OCI-LY1 (cell line): ENCODE results near the gene POLR2F.

ENCODE experiments used
- H2AFZ ChIP-seq: fragments of 200-600 bp; sonication (generic), shearing (Covaris generic); 2 replicates; pipeline ENCODE4 v1.6.0; 2014; ENCODE audit warnings: antibody characterized with exemption, mild to moderate bottlenecking, low read length
- H3F3A ChIP-seq: fragments of 200-600 bp; sonication (generic), shearing (Covaris generic); 2 replicates; pipeline ENCODE4 v1.6.0; 2014; ENCODE audit warnings: mild to moderate bottlenecking, antibody characterized with exemption, low read length, moderate library complexity; ENCODE audit not compliant: insufficient read depth
- H3K27ac ChIP-seq: fragments of 200-600 bp; sonication (generic); 2 replicates; pipeline ENCODE4 v1.5.1; 2014; ENCODE audit warnings: low read length, mixed run types, mild to moderate bottlenecking, low read depth; ENCODE audit not compliant: poor library complexity, severe bottlenecking
- H3K27me3 ChIP-seq: fragments of 200-600 bp; sonication (generic); 2 replicates; pipeline ENCODE4 v1.6.0; 2014; ENCODE audit warnings: antibody characterized with exemption, mild to moderate bottlenecking, low read length, moderate library complexity; ENCODE audit not compliant: insufficient read depth
- H3K36me3 ChIP-seq: fragments of 200-600 bp; sonication (generic); 2 replicates; pipeline ENCODE4 v1.6.1; 2014; ENCODE audit warnings: mild to moderate bottlenecking, antibody characterized with exemption, low read length, moderate library complexity, mixed read lengths; ENCODE audit not compliant: insufficient read depth
- H3K4me1 ChIP-seq: fragments of 200-600 bp; sonication (generic); 2 replicates; pipeline ENCODE4 v1.5.1; 2014; ENCODE audit warnings: mild to moderate bottlenecking, low read length, moderate library complexity; ENCODE audit not compliant: insufficient read depth, severe bottlenecking
- H3K4me2 ChIP-seq: fragments of 200-600 bp; sonication (generic), shearing (Covaris generic); 2 replicates; pipeline ENCODE4 v1.6.1; 2014; ENCODE audit warnings: low read length
- H3K4me3 ChIP-seq: fragments of 200-600 bp; sonication (generic); 2 replicates; pipeline ENCODE4 v1.5.1; 2014; ENCODE audit warnings: low read length, low read depth, mild to moderate bottlenecking, mixed read lengths; ENCODE audit not compliant: poor library complexity, severe bottlenecking
- H3K79me2 ChIP-seq: fragments of 200-600 bp; shearing (Covaris generic); 2 replicates; pipeline ENCODE4 v1.6.1; 2016; ENCODE audit warnings: mixed run types, low read length, mixed read lengths; ENCODE audit not compliant: insufficient read depth
- H3K9ac ChIP-seq: fragments of 200-600 bp; sonication (generic), shearing (Covaris generic); 2 replicates; pipeline ENCODE4 v1.6.1; 2014; ENCODE audit warnings: mild to moderate bottlenecking, low read length, mixed read lengths
- H3K9me2 ChIP-seq: fragments of 200-600 bp; sonication (generic), shearing (Covaris generic); 2 replicates; pipeline ENCODE4 v1.6.1; 2014; ENCODE audit warnings: low read depth, mild to moderate bottlenecking, low read length, mixed read lengths
- H3K9me3 ChIP-seq: fragments of 200-600 bp; shearing (Covaris generic); 2 replicates; pipeline ENCODE4 v1.6.1; 2014; ENCODE audit warnings: low read length, mixed read lengths
- H4K20me1 ChIP-seq: fragments of 200-600 bp; sonication (generic), shearing (Covaris generic); 2 replicates; pipeline ENCODE4 v1.6.0; 2016; ENCODE audit warnings: mild to moderate bottlenecking, low read length; ENCODE audit not compliant: insufficient read depth
- EZH2 ChIP-seq: fragments of 200-600 bp; sonication (generic), shearing (Covaris generic); IDR thresholded peaks from 2 replicates; pipeline ENCODE4 v1.8.0; 2017; ENCODE audit warnings: borderline replicate concordance, mixed run types, mild to moderate bottlenecking, antibody characterized with exemption, low read length, moderate library complexity, mixed read lengths
- TF ChIP-seq, protein P1 (sequence below): fragments of 200-600 bp; sonication (generic), shearing (Covaris generic); IDR thresholded peaks from 2 replicates; pipeline ENCODE4 v1.5.1; 2017; ENCODE audit warnings: mild to moderate bottlenecking, antibody characterized with exemption, low read length, moderate library complexity, mixed read lengths

Gene POLR2F

DNA sequence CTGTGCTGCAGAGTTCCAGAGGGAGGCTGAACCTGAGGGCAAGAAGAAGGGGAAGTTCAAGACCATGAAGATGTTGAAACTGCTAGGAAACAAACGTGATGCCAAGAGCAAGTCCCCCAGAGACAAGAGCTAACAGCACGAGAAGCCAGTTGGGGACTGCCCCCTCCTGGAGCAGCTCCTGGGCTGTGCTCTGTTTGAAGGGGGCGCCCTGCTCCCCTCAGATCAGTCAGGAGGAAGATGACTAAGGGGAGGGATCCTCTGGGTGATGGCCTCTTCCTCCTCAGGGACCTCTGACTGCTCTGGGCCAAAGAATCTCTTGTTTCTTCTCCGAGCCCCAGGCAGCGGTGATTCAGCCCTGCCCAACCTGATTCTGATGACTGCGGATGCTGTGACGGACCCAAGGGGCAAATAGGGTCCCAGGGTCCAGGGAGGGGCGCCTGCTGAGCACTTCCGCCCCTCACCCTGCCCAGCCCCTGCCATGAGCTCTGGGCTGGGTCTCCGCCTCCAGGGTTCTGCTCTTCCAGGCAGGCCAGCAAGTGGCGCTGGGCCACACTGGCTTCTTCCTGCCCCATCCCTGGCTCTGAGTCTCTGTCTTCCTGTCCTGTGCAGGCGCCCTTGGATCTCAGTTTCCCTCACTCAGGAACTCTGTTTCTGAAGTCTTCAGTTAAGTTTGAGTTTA is 12.7 kb upstream of the POLR2F start:
- H4K20me1 ChIP-seq, result no peaks in the 10 kb centered on the region
- no peaks in the 10 kb centered on the region for H3F3A ChIP-seq
- no peak overlapping the region for H3K4me3 ChIP-seq
- H3K36me3 ChIP-seq, result peaks cover 23% of the 10 kb centered on the region; the same call in 1 of the 2 replicates
- H3K9ac ChIP-seq, result no peak overlapping the region
- no peak overlapping the region for H3K27ac ChIP-seq
- H3K9me2 ChIP-seq, result no peaks in the 10 kb centered on the region
- no peaks in the 10 kb centered on the region for H3K79me2 ChIP-seq
- H2AFZ ChIP-seq, result no peak overlapping the region
- H3K4me1 ChIP-seq, result no peaks in the 10 kb centered on the region
- H3K27me3 ChIP-seq, result no peaks in the 10 kb centered on the region
- TF ChIP-seq EZH2, result no peak
- TF ChIP-seq, protein P1, sequence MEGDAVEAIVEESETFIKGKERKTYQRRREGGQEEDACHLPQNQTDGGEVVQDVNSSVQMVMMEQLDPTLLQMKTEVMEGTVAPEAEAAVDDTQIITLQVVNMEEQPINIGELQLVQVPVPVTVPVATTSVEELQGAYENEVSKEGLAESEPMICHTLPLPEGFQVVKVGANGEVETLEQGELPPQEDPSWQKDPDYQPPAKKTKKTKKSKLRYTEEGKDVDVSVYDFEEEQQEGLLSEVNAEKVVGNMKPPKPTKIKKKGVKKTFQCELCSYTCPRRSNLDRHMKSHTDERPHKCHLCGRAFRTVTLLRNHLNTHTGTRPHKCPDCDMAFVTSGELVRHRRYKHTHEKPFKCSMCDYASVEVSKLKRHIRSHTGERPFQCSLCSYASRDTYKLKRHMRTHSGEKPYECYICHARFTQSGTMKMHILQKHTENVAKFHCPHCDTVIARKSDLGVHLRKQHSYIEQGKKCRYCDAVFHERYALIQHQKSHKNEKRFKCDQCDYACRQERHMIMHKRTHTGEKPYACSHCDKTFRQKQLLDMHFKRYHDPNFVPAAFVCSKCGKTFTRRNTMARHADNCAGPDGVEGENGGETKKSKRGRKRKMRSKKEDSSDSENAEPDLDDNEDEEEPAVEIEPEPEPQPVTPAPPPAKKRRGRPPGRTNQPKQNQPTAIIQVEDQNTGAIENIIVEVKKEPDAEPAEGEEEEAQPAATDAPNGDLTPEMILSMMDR, result no peak
- no peak overlapping the region for H3K4me2 ChIP-seq
- H3K9me3 ChIP-seq, result no peaks in the 10 kb centered on the region

GRCh38 chr22:37942133-37942532 is 11.4 kb upstream of the POLR2F start:
- no peak overlapping the region for H3K4me2 ChIP-seq
- H3K9ac ChIP-seq, result no peak overlapping the region
- peaks cover 23% of the 10 kb centered on the region; the same call in 1 of the 2 replicates for H3K36me3 ChIP-seq
- no peaks in the 10 kb centered on the region for H3K4me1 ChIP-seq
- no peaks in the 10 kb centered on the region for H3K79me2 ChIP-seq
- no peaks in the 10 kb centered on the region for H3K27me3 ChIP-seq
- H3F3A ChIP-seq, result no peaks in the 10 kb centered on the region
- no peaks in the 10 kb centered on the region for H3K9me3 ChIP-seq
- H2AFZ ChIP-seq, result no peak overlapping the region
- no peak for TF ChIP-seq EZH2
- TF ChIP-seq, protein P1, result no peak
- H3K4me3 ChIP-seq, result no peak overlapping the region
- H4K20me1 ChIP-seq, result no peaks in the 10 kb centered on the region
- no peak overlapping the region for H3K27ac ChIP-seq
- no peaks in the 10 kb centered on the region for H3K9me2 ChIP-seq

GRCh38 chr22:37943136-37943824 is 10.2 kb upstream of the POLR2F start:
- H3K27ac ChIP-seq, result no peak overlapping the region
- H3K9me3 ChIP-seq, result no peaks in the 10 kb centered on the region
- no peak overlapping the region for H3K4me3 ChIP-seq
- H4K20me1 ChIP-seq, result no peaks in the 10 kb centered on the region
- TF ChIP-seq, protein P1, result no peak
- TF ChIP-seq EZH2, result no peak
- no peaks in the 10 kb centered on the region for H3K9me2 ChIP-seq
- H3K27me3 ChIP-seq, result no peaks in the 10 kb centered on the region
- H2AFZ ChIP-seq, result no peak overlapping the region
- H3K79me2 ChIP-seq, result no peaks in the 10 kb centered on the region
- peaks cover 18% of the 10 kb centered on the region; the same call in 1 of the 2 replicates for H3K36me3 ChIP-seq
- no peaks in the 10 kb centered on the region for H3F3A ChIP-seq
- H3K4me2 ChIP-seq, result no peak overlapping the region
- H3K9ac ChIP-seq, result no peak overlapping the region
- H3K4me1 ChIP-seq, result no peaks in the 10 kb centered on the region
